Osteoblast (primary cell): ENCODE data around the gene PER2. TPM values are rescaled to one million over a fixed set of nuclear protein-coding genes. Genes with fewer than 3 reads are reported as not detected.

Experiments
- DNase-seq: peaks from one replicate; pipeline ENCODE4 v3.0.0; 2011; ENCODE audit warnings: low spot score, mixed read lengths; ENCODE audit not compliant: insufficient read length; ENCODE audit errors: missing footprints
- H2AFZ ChIP-seq: 2 replicates; pipeline ENCODE4 v1.6.0; 2011; ENCODE audit warnings: mild to moderate bottlenecking, low read length
- H3K27ac ChIP-seq: 2 replicates; pipeline ENCODE4 v1.5.1; 2011; ENCODE audit warnings: mild to moderate bottlenecking, low read depth, low read length, moderate library complexity
- H3K27me3 ChIP-seq: 2 replicates; pipeline ENCODE4 v1.6.0; 2012; ENCODE audit warnings: mild to moderate bottlenecking, control low read depth, inconsistent platforms, low read length, moderate library complexity; ENCODE audit not compliant: insufficient read depth
- H3K36me3 ChIP-seq: 2 replicates; pipeline ENCODE4 v1.5.1; 2011; ENCODE audit warnings: mild to moderate bottlenecking, low read length, control low read depth, moderate library complexity; ENCODE audit not compliant: insufficient read depth
- H3K4me1 ChIP-seq: 2 replicates; pipeline ENCODE4 v1.5.1; 2011; ENCODE audit warnings: mild to moderate bottlenecking, low read length, control low read depth, moderate library complexity; ENCODE audit not compliant: insufficient read depth
- H3K4me2 ChIP-seq: 2 replicates; pipeline ENCODE4 v1.6.0; 2011; ENCODE audit warnings: mild to moderate bottlenecking, low read length; ENCODE audit not compliant: insufficient read depth
- H3K4me3 ChIP-seq: fragments of 200-600 bp; sonication (generic); 3 replicates; pipeline ENCODE4 v1.5.1; 2012; ENCODE audit warnings: mild to moderate bottlenecking, low read length, inconsistent platforms; ENCODE audit not compliant: insufficient read depth
- H3K79me2 ChIP-seq: 2 replicates; pipeline ENCODE4 v1.6.0; 2012; ENCODE audit warnings: mild to moderate bottlenecking, low read length, control low read depth, inconsistent platforms; ENCODE audit not compliant: insufficient read depth
- H3K9me3 ChIP-seq: 2 replicates; pipeline ENCODE4 v1.5.1; 2011; ENCODE audit warnings: low read depth, low read length, control low read depth
- H4K20me1 ChIP-seq: 2 replicates; pipeline ENCODE4 v1.6.0; 2012; ENCODE audit warnings: mild to moderate bottlenecking, low read length, control low read depth; ENCODE audit not compliant: insufficient read depth
- CTCF ChIP-seq: IDR thresholded peaks from 2 replicates; pipeline ENCODE4 v1.5.1; 2011; ENCODE audit warnings: mild to moderate bottlenecking, low read depth, low read length, moderate library complexity; ENCODE audit errors: extremely low read depth
- total RNA-seq: library from RNA; depleted of rRNA; stranded (reverse); fragments of >200 nt; gene quantifications from 2 replicates; pipeline ENCODE4 v1.2.3, GENCODE V29; 2012

Gene PER2
- total RNA-seq, 1 donor, result 9.4 TPM

GRCh38 chr2:238294046-238294392 lies 5.6 kb upstream of the PER2 start:
- no peak for DNase-seq
- H3K36me3 ChIP-seq, result no peaks in the 10 kb centered on the region
- H3K4me1 ChIP-seq, result peaks cover 9% of the 10 kb centered on the region
- no peaks in the 10 kb centered on the region for H4K20me1 ChIP-seq
- H3K27ac ChIP-seq, result no peak overlapping the region
- no peaks in the 10 kb centered on the region for H3K9me3 ChIP-seq
- TF ChIP-seq CTCF, result no peak
- H3K79me2 ChIP-seq, result no peaks in the 10 kb centered on the region
- H3K27me3 ChIP-seq, result peaks cover 9% of the 10 kb centered on the region
- H3K4me2 ChIP-seq, result no peak overlapping the region
- no peak overlapping the region for H2AFZ ChIP-seq
- H3K4me3 ChIP-seq, result no peak overlapping the region

GRCh38 chr2:238291550-238292281 lies 3.3 kb upstream of the PER2 start:
- no peaks in the 10 kb centered on the region for H3K9me3 ChIP-seq
- peaks cover 2% of the 10 kb centered on the region for H3K79me2 ChIP-seq
- H3K4me2 ChIP-seq, result no peak overlapping the region
- H3K4me1 ChIP-seq, result peaks cover 22% of the 10 kb centered on the region
- H3K36me3 ChIP-seq, result no peaks in the 10 kb centered on the region
- no peak overlapping the region for H3K4me3 ChIP-seq
- H3K27ac ChIP-seq, result no peak overlapping the region
- H2AFZ ChIP-seq, result no peak overlapping the region
- no peaks in the 10 kb centered on the region for H4K20me1 ChIP-seq
- TF ChIP-seq CTCF, result no peak
- no peak for DNase-seq
- peaks cover 6% of the 10 kb centered on the region for H3K27me3 ChIP-seq

GRCh38 chr2:238290715-238291549 lies 2.5 kb upstream of the PER2 start:
- no peak overlapping the region for H3K4me2 ChIP-seq
- no peak for TF ChIP-seq CTCF
- H3K27me3 ChIP-seq, result peaks cover 6% of the 10 kb centered on the region
- no peaks in the 10 kb centered on the region for H4K20me1 ChIP-seq
- H3K27ac ChIP-seq, result no peak overlapping the region
- H3K79me2 ChIP-seq, result peaks cover 2% of the 10 kb centered on the region
- no peaks in the 10 kb centered on the region for H3K9me3 ChIP-seq
- no peaks in the 10 kb centered on the region for H3K36me3 ChIP-seq
- DNase-seq, result no peak
- peaks cover 30% of the 10 kb centered on the region for H3K4me1 ChIP-seq
- no peak overlapping the region for H2AFZ ChIP-seq
- no peak overlapping the region for H3K4me3 ChIP-seq

GRCh38 chr2:238290091-238290509 lies 1.7 kb upstream of the PER2 start:
- no peak for DNase-seq
- H2AFZ ChIP-seq, result no peak overlapping the region
- no peak overlapping the region for H3K4me3 ChIP-seq
- no peaks in the 10 kb centered on the region for H3K36me3 ChIP-seq
- H3K27ac ChIP-seq, result no peak overlapping the region
- H4K20me1 ChIP-seq, result no peaks in the 10 kb centered on the region
- peaks cover 38% of the 10 kb centered on the region for H3K4me1 ChIP-seq
- no peaks in the 10 kb centered on the region for H3K9me3 ChIP-seq
- no peak overlapping the region for H3K4me2 ChIP-seq
- peaks cover 7% of the 10 kb centered on the region for H3K79me2 ChIP-seq
- H3K27me3 ChIP-seq, result peaks cover 6% of the 10 kb centered on the region
- TF ChIP-seq CTCF, result no peak
